ENCODE measurements around the gene MEFV. TPM values are rescaled to one million over a fixed set of nuclear protein-coding genes. Genes with fewer than 3 reads are reported as not detected.

Gene MEFV
- total RNA-seq, 4 donors from 2014 or later: 0.32 to 1.2 (median 0.76) TPM

GRCh38 chr16:3254309-3254708, 2.1 kb downstream of the MEFV start:
- H3K27ac ChIP-seq: no peak overlapping the region
- H3K4me3 ChIP-seq: no peak overlapping the region
- in situ Hi-C loops (cut with MboI; ENCODE audit: low sequenced_read_pairs in 4 of 4): no loop called here
- no peaks in the 10 kb centered on the region for H3K9me3 ChIP-seq
- H3K27me3 ChIP-seq: peaks cover 0 to 10% (median 7%) of the 10 kb centered on the region in 3 donors
- no peak for DNase-seq
- H3K4me1 ChIP-seq: no peaks in the 10 kb centered on the region
- no peaks in the 10 kb centered on the region for H3K36me3 ChIP-seq
- intact Hi-C loops (cut with DNase I; ENCODE audit: low total_unique reads): no loop called here
- no peak for ATAC-seq
- TF ChIP-seq POLR2A (IDR thresholded peaks at IDR 0.05): no peak
- no peak for TF ChIP-seq CTCF (IDR thresholded peaks at IDR 0.05 in 4 of 5, conservative IDR thresholded peaks at IDR 0.05 in 1 of 5)

GRCh38 chr16:3252967-3253366, 3.5 kb downstream of the MEFV start:
- H3K4me3 ChIP-seq: no peak overlapping the region
- intact Hi-C loops (cut with DNase I; ENCODE audit: low total_unique reads): no loop called here

GRCh38 chr16:3249451-3249850, 7.0 kb downstream of the MEFV start:
- TF ChIP-seq POLR2A (IDR thresholded peaks at IDR 0.05) (no peak), CTCF (IDR thresholded peaks at IDR 0.05 in 4 of 5, conservative IDR thresholded peaks at IDR 0.05 in 1 of 5) (no peak)
- DNase-seq (no peak), ATAC-seq (no peak)
- Histone ChIP-seq H3K9me3 (no peaks in the 10 kb centered on the region), H3K36me3 (no peaks in the 10 kb centered on the region), H3K4me3 (no peak overlapping the region), H3K4me1 (no peaks in the 10 kb centered on the region), H3K27me3 (no peaks in the 10 kb centered on the region), H3K27ac (no peak overlapping the region)
- in situ Hi-C loops (cut with MboI; ENCODE audit: low sequenced_read_pairs in 4 of 4): no loop called here
- intact Hi-C loops (cut with DNase I; ENCODE audit: low total_unique reads): no loop called here

More at GRCh38 chr16:3252967-3253366, 3.5 kb downstream of the MEFV start:
- Histone ChIP-seq H3K4me1 (no peaks in the 10 kb centered on the region), H3K36me3 (no peaks in the 10 kb centered on the region), H3K27ac (no peak overlapping the region), H3K9me3 (no peaks in the 10 kb centered on the region), H3K27me3 (peaks cover 0 to 10% (median 7%) of the 10 kb centered on the region in 3 donors)
- TF ChIP-seq POLR2A (IDR thresholded peaks at IDR 0.05) (no peak), CTCF (IDR thresholded peaks at IDR 0.05 in 4 of 5, conservative IDR thresholded peaks at IDR 0.05 in 1 of 5) (no peak)
- ATAC-seq (no peak), DNase-seq (no peak)
- in situ Hi-C loops (cut with MboI; ENCODE audit: low sequenced_read_pairs in 4 of 4): no loop called here

- Histone ChIP-seq H3K4me3 (no peak overlapping the region), H3K27me3 (no peaks in the 10 kb centered on the region), H3K9me3 (no peaks in the 10 kb centered on the region), H3K36me3 (no peaks in the 10 kb centered on the region), H3K4me1 (no peaks in the 10 kb centered on the region), H3K27ac (no peak overlapping the region)
- ATAC-seq (no peak), DNase-seq (no peak)
- intact Hi-C loops (cut with DNase I; ENCODE audit: low total_unique reads): no loop called here
- in situ Hi-C loops (cut with MboI; ENCODE audit: low sequenced_read_pairs in 4 of 4): no loop called here
- no peak for TF ChIP-seq POLR2A (IDR thresholded peaks at IDR 0.05)
- no peak for TF ChIP-seq CTCF (IDR thresholded peaks at IDR 0.05 in 4 of 5, conservative IDR thresholded peaks at IDR 0.05 in 1 of 5)
Measured at GRCh38 chr16:3249020-3249419, 7.4 kb downstream of the MEFV start.

GRCh38 chr16:3248596-3248995, 7.8 kb downstream of the MEFV start:
- Histone ChIP-seq H3K4me1 (no peaks in the 10 kb centered on the region), H3K27ac (no peak overlapping the region), H3K36me3 (no peaks in the 10 kb centered on the region), H3K4me3 (no peak overlapping the region), H3K9me3 (no peaks in the 10 kb centered on the region), H3K27me3 (no peaks in the 10 kb centered on the region)
- DNase-seq (no peak), ATAC-seq (no peak)
- in situ Hi-C loops (cut with MboI; ENCODE audit: low sequenced_read_pairs in 4 of 4): no loop called here
- TF ChIP-seq CTCF (IDR thresholded peaks at IDR 0.05 in 4 of 5, conservative IDR thresholded peaks at IDR 0.05 in 1 of 5): no peak
- no peak for TF ChIP-seq POLR2A (IDR thresholded peaks at IDR 0.05)
- intact Hi-C loops (cut with DNase I; ENCODE audit: low total_unique reads): no loop called here
